GM19193 (cell line): Measurements from ENCODE around the gene PIM1.

Experiments
- POLR2A ChIP-seq: IDR thresholded peaks from 4 replicates; pipeline ENCODE4 v1.6.1; 2011; ENCODE audit not compliant: insufficient read depth, insufficient read length; ENCODE audit errors: extremely low read depth

Gene PIM1

DNA sequence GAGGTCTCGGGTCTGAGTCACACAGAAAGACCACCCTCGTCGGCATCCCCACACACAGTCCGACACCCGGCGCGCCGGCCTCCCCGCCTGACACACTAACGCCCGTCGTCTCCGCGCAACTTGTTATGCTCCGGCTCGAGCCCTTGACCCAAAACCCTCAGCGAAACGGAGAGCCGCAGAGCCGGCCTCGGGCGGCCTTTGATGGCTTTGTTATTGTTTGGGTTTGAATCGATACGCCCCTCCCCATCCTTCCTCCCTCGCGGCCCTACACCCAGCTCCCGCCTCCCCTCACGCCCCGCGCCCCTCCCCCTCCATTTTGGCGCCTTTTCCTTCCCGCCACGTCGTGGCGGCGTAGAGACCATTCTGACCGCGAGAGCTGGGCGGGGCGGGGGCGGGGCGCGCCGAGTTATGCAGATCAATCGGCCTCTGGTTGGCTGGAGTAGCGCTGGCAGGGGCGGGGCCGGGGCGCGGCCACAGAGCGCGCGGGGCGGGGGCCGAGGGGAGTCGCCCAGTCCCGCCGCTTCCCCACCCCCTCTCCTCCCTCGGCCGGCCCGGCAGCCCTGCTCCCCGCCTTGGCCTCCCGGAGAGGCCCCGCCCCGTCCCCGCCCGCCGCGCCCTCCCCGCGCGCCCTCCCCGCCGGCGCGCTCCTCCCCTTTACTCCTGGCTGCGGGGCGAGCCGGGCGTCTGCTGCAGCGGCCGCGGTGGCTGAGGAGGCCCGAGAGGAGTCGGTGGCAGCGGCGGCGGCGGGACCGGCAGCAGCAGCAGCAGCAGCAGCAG lies at the start of gene PIM1:
Gene PIM1, plus strand, starts transcription at position 657 of the 777 bp plus-strand sequence. CDS start 424 bp downstream, outside the sequence.
- peak; percentile 66 for TF ChIP-seq POLR2A

DNA sequence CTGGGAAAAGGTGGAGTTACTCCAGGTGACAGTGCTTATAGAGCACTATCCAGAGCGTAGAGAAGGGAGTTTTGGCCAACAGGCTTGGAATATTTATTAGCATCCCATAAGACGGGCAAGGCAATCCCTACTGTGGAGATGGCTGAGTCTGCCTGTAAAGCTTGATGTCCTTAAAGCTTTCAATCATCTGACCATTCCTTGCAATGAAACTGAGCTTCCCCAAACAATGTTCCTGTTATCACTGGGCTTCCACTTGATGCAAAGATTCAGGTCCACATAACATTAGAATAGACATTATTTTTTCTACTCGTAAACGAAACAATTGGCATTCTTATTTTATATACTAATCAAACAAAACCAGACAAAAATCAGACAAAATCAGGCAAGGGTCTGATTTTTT lies 48.4 kb upstream of the PIM1 start:
- no peak for TF ChIP-seq POLR2A

DNA sequence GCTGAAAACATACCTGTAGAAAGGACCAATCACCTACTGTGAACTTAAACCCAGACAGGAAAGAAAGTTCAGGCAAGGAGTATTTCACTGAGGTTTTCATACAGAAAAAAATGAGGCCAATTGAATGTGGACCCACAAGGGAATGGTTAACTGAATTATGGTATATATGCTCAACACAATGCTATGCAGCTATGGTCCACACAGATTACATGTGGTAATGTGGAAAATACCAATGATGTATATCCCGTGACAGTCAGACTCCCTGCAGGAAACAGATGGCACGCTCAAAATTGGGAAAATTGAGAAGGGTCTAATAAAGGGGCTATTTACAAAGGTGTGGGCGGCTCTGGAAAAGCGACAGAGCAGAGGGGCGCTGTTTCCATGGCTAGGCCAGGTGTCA lies 47.1 kb upstream of the PIM1 start:
- no peak for TF ChIP-seq POLR2A

DNA sequence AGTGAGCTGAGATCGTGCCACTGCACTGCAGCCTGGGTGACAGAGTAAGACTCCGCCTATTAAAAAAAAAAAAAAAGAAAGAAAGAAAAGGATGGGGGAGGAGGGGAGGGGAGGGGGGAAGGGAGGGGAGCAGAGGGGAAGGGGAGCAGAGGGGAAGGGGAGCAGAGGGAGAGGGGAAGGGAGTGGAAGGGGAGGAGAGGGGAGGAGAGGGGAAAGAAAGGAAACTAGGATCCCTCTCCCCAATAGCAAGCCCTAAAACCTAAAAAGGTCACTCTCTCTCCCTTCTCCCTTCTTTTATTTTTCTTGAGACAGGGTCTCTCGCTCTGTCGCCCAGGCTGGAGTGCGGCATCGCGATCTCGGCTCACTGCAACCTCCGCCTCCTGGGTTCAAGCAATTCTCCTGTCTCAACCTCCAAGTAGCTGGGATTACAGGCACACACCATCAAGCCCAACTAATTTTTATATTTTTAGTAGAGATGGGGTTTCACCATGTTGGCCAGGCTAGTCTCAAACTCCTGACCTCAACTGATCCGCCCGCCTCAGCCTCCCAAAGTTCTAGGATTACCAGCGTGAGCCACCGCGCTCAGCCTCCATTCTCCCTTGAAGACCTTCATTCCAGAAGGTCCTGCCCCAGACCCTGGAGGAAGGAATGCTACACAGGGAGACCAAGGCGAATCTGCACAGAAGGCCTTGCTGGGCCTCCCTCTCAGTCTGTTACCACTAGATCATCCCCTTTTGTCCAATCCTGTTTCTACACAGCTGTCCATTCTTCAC lies 45.8 kb upstream of the PIM1 start:
- TF ChIP-seq POLR2A: no peak

DNA sequence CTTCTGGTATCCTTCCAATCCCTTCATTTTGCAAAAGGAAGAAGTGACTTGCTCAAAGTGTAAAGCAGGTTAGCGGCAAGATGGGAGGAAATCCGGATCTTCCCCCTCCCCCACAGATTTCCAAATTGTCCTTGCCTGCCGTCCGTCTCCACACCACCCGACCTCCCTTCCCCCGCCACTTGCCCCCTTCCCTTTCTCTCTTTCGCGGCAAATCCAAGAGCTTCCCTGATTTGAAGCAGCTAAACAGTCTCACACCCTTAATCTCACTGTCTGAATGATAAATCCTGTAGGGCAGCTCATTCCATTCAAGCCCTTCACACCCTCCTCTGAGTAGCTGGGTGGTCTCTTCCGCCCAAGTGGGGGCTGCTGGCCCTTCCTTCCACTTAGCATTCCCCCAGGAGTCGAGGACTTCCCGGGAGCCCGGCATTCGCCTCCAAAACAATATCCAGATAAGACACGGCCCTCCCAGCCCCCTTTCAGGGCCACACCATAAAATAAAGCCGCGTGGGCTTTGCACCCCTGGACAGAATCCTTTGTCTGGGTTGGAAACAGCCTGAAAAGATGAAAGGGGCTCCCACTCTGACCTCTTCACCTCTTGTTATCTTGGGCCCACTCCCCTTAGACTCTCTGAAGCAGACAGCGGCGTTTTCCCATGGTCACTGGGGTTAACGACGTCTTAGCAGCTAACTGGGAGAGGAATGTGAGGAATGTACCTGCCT lies 44.0 kb upstream of the PIM1 start:
- TF ChIP-seq POLR2A: no peak

DNA sequence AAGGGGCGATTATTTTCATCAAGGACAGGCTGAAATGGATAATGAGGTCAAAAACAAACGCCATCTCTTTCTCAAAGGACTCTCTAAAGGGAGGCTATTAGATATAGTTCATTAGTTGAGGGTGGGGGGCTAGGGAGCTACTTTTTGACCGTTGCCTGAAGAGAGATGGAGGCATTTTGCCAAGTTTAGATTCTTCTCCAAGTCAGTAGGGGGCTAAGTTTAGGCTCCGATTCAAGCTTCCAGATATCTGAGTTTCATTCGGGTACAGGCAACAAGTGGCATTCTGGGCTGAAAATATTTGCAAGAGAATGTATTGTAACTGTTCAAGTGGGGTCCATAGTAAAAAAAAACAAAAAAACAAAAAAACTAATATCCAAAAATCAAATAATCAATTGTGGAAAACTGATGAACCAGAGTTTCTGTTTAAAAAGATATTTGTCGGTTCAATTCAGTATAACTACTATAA lies 43.4 kb upstream of the PIM1 start:
- no peak for TF ChIP-seq POLR2A

DNA sequence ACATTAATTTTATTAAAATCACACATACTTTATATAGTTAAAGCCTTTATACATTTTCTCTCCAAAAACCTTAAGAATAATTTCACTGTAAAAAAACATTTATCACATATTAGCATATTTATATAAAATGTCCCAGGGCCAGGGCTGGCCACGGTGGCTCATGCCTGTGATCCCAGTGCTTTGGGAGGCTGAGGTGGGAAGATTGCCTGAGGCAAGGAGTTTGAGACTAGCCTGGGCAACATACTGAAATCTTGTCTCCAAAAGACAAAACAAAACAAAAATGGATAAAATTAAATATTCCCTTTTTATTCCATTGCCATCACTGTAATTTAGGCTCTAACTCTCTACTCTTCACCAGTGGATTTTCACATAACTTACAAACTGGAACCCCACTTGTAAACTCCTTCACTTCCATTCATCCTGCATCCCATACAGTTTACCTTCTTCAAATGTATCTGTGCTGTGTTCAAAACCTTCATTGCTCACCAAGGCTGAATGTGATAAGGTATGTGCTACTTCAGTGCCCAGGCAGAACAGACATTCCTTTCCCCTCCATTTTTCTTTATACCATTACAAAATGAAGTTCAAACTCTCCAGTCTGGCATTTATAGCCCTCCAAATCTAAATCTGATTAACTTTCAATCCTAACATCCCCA lies 42.9 kb upstream of the PIM1 start:
- TF ChIP-seq POLR2A: no peak

DNA sequence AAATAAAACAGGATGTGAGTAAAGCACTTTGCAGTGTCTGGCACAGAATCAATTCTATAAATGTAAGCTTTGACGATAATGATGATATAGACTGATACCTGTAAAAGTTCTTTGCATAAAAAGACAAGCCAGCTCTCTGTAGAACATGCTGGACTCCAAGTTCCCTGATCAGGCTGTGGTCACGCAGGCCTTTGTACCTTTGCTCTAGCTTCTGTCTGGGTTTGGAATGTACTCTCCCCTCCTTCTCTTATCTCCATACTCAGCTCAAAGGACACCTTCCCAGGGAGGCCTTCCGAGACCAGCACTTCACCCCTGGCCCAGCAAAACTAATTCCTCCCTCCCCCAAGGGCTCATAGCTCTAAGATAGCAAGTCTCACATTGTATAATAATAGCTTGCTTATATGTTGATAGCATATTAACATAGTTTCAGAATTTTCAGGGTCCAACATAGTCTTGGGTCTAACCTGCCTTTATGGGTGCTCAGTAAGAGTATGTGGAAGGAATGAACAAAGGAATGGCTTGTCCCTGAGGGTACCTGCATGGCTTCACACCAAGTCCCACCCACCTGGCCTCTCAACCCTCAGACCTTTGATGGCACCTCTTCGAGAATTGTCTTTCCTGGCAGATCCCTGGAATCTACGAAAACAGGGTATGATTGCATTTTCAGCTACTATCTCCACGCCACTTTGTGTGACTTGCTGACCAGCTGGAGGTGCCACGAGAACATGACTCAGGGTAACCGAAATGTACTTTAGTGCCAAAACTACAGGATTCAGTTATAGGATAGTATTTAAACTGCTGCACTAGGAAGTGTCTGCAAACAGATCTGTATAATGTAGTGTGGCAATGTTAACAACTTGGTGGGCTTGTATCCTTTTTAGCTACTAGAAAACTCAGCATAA lies 41.7 kb upstream of the PIM1 start:
- TF ChIP-seq POLR2A: no peak

DNA sequence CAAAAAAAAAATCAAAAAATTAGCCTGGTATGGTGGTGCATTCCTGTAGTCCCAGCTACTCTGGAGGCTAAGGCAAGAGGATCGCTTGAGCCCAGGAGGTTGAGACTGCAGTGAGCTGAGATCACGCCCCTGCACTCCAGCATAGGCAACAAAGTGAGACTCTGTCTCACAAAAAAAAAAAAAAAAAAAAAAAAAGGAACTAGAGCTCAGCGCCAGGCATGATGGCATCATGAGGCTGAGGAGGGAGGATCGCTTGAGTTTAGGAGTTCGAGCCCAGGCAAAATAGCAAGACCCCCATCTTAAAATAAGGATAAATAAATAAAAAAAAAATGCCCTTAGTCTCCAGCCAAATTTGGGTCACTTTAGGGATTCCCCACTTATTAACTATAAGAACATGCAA lies 40.4 kb upstream of the PIM1 start:
- no peak for TF ChIP-seq POLR2A

DNA sequence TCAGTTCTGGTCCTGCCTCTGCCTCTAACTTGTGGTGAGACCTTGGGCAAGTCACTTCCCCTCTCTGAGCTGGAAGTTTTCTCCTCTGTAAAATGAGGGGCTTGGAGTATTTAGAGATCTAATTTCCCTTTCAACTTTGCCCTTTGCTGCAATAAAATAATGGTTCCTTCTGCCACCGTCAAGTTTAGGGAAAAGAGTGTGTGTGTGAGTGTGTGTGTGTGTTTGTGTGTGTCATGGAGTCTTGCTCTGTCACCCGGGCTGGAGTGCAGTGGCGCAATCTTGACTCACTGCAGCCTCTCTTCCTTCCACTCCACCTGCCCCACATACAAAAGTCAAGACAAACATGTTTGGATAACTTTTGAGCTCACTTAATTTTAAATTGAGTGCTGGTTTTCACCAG lies 39.2 kb upstream of the PIM1 start:
- no peak for TF ChIP-seq POLR2A

DNA sequence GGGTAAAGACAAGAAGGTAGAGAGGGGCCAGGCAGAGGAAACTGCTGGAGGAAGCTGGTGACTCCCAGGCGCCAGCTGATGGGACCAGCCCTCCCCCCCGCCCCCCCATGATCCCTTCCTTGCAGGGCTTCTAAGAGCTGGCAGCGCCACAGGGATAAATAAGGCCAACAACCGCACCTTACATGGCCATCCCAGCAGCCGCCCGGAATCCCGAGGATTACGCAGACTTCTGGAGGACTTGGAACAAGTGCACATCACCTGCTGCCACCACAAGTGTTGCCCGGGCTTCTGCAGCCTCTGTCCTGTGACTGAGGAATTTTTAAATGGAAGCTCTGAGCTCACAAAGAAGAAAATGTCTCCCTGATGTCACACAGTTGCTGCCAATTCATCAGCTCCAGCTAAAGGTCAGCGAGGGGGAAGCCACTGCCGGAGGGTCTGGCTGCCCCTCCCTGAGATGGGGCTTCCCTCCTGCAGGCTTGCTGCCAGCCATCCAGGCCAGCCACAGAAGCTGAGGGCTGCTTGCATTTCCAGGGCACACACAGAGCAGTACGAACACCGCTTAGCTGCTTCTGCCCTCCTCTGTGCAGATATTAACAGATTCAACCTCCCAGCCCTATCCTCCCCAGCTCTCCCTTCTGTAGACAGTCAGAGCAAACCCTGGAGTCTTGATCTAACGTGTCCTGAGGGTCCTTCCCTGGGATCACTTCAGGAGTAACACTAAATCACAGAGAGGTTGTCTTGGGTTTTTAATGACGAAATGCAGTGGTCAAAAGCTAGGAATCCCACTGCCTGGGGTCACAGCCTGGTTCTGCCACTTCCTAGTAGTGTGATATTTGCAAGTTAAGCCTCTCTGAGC lies 38.6 kb upstream of the PIM1 start:
- no peak for TF ChIP-seq POLR2A

DNA sequence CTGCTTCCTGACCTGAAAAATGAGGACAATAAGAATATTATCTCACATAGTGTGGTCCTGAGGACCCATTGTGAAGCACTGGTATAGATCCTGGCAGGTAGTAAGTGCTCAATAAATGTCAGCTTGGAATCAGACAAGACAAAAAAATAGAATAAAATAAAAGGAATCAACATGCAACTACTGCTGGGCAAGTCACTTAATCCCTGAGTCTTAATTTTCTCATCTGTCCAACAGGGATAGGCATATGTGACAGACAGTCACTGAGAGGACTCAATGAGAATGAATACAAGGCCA lies 38.0 kb upstream of the PIM1 start:
- TF ChIP-seq POLR2A: no peak

DNA sequence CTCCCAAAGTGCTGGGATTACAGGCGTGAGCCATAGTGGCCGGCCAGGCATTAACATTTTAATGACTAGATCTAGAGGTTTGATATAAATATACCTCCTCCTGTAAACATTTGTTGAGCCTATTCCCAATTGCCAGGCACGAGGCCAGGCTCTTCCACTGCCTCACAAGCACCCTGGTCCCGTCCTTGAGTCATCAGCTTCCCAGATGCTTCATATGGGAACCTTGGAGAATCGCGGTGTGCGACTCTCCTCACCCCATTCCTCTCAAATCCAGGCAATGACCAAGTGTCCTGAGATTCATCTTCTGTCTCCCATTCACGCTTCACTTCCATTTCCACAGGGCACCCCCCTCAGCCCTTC lies 35.9 kb upstream of the PIM1 start:
- TF ChIP-seq POLR2A: no peak

DNA sequence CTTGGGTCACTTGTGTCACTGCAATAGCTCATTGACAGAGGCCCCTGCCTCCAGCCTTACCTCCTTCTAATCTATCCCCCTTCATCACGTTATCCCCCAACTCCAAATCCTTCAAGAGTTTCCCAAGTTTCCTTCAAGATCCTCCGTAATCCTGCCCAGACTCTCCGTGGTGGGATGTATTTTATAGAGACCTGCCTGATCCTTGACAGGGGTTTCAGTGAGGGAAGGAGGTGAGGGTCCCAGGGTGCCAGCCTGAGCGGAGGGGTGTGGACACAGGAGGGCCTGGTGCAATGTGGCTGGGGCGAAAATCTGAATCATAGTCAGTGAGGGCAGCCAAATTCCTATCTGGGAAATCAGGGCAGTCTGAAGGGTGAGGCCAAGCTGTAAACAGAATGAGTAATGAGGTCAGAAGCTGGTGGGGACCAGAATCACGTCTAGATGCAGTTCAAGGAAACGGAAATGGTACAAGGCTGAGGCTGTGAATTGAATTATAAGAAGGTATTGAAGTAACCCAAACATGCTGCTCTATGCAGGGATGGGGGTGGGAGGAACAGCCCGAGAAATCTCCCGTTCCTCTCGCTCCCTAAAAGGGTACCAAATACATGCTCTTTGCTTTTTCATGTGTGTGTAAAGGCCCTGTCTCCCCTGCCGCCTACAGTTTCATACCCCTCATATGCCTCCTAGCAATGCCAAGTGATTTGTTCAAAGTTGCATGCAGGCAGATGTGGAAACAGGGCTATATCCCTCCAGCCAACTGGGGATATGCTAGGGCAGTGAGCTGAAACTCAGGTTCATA lies 35.4 kb upstream of the PIM1 start:
- no peak for TF ChIP-seq POLR2A
